ENCODE measurements around the gene GLYR1.

DNA sequence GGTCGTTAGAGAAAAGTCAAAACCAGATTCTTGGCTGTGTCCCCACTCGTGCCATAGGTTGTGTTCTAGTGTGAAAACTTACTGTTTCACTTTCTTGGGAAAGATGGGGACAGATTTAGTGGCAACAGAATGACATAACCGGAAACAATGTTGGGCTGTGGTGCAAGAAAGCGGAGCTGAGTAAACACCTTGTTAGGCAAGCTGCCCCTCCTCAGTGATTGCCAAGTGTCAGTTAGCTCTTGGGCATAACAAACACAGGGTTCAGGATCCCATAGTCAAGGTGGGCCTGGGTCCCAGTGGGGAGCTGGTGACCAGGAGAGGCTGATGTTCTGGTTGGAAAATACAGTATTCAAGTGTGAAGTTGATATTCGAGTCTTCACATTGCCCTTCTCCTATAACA, 15.6 kb upstream of the GLYR1 start:
- no peak for TF ChIP-seq POLR2AphosphoS5 (IDR thresholded peaks at IDR 0.05; ENCODE audit: low read depth, low read length)
- TF ChIP-seq, protein P1, sequence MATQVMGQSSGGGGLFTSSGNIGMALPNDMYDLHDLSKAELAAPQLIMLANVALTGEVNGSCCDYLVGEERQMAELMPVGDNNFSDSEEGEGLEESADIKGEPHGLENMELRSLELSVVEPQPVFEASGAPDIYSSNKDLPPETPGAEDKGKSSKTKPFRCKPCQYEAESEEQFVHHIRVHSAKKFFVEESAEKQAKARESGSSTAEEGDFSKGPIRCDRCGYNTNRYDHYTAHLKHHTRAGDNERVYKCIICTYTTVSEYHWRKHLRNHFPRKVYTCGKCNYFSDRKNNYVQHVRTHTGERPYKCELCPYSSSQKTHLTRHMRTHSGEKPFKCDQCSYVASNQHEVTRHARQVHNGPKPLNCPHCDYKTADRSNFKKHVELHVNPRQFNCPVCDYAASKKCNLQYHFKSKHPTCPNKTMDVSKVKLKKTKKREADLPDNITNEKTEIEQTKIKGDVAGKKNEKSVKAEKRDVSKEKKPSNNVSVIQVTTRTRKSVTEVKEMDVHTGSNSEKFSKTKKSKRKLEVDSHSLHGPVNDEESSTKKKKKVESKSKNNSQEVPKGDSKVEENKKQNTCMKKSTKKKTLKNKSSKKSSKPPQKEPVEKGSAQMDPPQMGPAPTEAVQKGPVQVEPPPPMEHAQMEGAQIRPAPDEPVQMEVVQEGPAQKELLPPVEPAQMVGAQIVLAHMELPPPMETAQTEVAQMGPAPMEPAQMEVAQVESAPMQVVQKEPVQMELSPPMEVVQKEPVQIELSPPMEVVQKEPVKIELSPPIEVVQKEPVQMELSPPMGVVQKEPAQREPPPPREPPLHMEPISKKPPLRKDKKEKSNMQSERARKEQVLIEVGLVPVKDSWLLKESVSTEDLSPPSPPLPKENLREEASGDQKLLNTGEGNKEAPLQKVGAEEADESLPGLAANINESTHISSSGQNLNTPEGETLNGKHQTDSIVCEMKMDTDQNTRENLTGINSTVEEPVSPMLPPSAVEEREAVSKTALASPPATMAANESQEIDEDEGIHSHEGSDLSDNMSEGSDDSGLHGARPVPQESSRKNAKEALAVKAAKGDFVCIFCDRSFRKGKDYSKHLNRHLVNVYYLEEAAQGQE (IDR thresholded peaks at IDR 0.05; ENCODE audit: insufficient read depth in 1 of 2, low read depth in 2 of 2, low read length in 2 of 2) = no peak
- TF ChIP-seq SIN3A (IDR thresholded peaks at IDR 0.05; ENCODE audit: borderline replicate concordance, insufficient read depth, low read length) = no peak
- TF ChIP-seq FOXP2 (optimal IDR thresholded peaks at IDR 0.05; ENCODE audit: borderline replicate concordance, extremely low read depth, extremely low read length, insufficient read depth) = no peak
- no peak for TF ChIP-seq TAF1 (IDR thresholded peaks at IDR 0.05; ENCODE audit: borderline replicate concordance, insufficient read depth, low read length)
